Cardiac fibroblast (primary cell): ENCODE results near the gene TGM5.

Source experiments
- DNase-seq, 2 donors: peaks; one replicate each; pipeline versions ENCODE4 v3.0.0 to v3.0.0-alpha.2; 2010; ENCODE audit warnings: low read depth in 2 of 2
- H3K4me3 ChIP-seq, 2 donors: replicated peaks in 1 of 2; 1 replicate in 1 of 2; 2 replicates in 1 of 2; pipeline ENCODE4 v1.5.1; 2011; ENCODE audit warnings: low read depth in 2 of 2, low read length in 2 of 2, mild to moderate bottlenecking in 2 of 2, moderate library complexity in 1 of 2
- TF ChIP-seq, protein P1 (sequence below): IDR thresholded peaks from one replicate; pipeline ENCODE4 v1.5.1; 2011; ENCODE audit warnings: low read depth, mild to moderate bottlenecking, low read length, inconsistent platforms

The TGM5 gene

DNA sequence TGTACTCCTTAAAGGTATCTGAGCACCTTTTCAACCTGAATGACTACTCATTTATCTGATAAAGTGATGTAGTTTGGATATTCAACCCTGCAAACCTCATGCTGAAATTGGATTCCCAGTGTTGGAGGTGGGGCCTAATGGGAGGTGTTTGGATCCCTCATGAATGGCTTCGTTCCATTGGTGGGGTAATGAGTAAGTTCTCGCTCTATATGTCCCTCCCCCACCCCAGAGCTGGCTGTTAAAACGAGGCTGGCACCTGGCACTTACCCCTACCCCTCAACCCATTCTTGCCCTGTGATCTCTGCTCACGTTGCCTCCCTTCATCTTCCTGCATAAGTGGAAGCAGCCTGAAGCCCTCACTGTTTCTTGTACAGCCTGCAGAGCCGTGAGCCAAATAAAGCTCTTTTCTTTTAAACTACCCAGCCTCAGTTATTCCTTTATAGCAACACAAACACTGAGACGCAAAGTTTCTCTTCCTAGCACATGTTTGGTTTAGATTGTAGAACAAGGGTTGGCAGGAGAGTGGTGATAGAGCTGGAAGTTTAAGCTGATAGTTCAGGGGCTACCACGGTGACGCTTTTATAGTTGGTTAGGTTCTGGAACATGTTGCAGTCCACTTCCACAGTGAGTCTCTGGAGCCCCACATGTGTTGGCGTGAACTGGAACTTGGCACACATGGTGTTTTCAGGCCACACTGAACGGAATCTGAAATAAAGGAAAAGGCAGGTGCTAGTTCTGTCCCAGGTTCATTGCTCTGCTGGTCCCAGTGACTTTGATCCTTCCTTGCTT lies 69.8 kb downstream of the TGM5 start:
- DNase-seq: no peak
- no peak overlapping the region for H3K4me3 ChIP-seq
- TF ChIP-seq, protein P1, sequence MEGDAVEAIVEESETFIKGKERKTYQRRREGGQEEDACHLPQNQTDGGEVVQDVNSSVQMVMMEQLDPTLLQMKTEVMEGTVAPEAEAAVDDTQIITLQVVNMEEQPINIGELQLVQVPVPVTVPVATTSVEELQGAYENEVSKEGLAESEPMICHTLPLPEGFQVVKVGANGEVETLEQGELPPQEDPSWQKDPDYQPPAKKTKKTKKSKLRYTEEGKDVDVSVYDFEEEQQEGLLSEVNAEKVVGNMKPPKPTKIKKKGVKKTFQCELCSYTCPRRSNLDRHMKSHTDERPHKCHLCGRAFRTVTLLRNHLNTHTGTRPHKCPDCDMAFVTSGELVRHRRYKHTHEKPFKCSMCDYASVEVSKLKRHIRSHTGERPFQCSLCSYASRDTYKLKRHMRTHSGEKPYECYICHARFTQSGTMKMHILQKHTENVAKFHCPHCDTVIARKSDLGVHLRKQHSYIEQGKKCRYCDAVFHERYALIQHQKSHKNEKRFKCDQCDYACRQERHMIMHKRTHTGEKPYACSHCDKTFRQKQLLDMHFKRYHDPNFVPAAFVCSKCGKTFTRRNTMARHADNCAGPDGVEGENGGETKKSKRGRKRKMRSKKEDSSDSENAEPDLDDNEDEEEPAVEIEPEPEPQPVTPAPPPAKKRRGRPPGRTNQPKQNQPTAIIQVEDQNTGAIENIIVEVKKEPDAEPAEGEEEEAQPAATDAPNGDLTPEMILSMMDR: no peak

DNA sequence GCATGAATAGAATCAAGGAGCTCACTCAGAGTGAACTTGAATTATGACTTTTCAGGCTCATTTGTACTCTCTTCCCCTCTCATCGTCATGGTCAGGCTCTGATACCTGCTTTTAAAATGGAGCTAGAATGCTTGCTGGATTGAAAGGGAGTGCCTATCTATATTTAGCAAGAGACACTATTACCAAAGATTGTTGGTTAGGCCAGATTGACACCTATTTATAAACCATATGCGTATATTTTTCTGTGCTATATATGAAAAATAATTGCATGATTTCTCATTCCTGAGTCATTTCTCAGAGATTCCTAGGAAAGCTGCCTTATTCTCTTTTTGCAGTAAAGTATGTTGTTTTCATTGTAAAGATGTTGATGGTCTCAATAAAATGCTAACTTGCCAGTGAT lies 71.9 kb downstream of the TGM5 start:
- no peak overlapping the region for H3K4me3 ChIP-seq
- TF ChIP-seq, protein P1: no peak
- peak in 1 of 2 donors; percentile 20 for DNase-seq

DNA sequence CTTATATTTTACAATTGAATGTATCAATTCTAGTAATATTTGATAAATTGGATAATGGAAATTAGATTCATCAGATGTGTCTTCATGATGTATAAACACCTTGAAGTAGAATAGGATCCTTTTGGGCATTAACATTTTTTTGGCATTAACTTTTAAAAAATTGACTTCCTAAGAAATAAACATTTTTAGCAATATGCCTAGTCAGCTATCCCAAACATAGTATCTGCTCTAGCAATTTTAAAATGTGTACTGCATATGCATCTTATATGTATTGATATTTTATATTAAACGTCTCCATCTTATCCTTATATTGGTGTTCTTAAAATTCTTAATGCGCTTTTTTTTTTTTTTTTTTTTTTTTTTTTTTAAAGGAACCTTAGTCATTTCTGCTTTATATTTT lies 73.0 kb downstream of the TGM5 start:
- TF ChIP-seq, protein P1: no peak
- no peak overlapping the region for H3K4me3 ChIP-seq
- DNase-seq: no peak

DNA sequence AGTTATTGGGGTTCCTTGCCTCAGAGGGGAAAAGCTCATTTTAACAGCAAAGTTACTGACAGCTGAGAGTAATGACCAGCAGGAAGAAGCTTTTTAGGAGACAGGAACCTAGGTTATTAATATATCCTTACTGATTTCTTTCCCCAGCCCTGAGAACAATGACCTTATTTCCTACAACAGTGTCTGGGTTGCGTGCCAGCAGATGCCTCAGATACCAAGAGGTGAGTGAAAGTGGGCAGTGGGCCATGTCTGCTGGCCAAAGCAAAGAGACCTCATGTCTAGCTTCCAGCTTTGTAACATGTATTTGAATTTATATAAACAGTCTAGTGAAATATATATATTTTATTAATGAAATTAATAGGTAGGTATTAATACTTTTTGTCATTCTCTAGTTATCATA lies 76.5 kb downstream of the TGM5 start:
- DNase-seq: peak; percentile 24 to 43
- H3K4me3 ChIP-seq: no peak overlapping the region
- TF ChIP-seq, protein P1: no peak

DNA sequence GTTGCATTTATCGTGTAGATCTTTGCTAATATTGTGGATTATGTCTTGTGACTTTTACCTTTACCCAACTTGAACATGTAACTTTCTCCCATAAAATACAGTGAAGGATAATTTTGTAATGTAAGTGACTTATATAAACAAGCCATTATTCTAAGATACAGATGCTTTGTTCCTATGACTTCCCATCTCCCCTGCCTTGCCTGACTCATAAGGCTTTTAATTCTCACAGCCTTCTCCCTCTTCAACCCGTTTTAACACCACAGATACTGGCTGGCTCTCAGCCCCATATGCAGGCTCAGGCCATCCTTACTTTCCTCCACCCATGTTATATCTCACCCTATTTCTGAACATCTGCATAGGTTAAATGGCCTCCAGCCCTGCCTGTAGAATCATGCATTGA lies 77.4 kb downstream of the TGM5 start:
- no peak overlapping the region for H3K4me3 ChIP-seq
- TF ChIP-seq, protein P1: no peak
- peak in 1 of 2 donors; percentile 15 for DNase-seq

DNA sequence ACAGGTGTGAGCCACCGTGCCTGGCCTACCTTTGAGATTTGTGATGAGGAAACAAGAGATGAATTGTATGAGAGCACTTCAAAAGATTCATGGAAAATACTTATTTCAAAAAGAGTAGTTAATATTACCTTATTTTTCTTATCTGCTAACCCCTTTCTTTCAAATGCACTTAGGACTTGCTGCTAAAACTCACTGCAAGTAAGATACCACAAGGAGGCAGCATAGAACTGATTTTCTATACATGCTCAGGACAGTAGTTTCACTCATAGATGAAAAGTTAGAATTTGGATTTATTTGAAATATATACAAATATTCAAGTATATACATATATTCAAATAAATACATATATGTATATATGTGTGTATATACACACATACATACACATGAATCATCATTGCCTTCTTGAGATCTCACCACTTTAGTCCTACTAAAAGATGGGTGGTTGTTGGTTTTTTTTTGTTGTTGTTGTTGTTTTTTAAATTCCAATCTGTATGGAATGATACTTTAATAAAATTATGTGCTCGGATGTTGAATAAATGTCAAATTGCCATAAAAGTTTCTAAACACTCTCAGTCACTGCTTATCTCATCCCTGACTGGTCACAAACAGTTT lies 79.1 kb downstream of the TGM5 start:
- DNase-seq: peak; percentile 71 to 79
- TF ChIP-seq, protein P1: peak; percentile 65
- H3K4me3 ChIP-seq: no peak overlapping the region
